Liver (tissue), 9 donors: ENCODE measurements around the gene RIBC1. TPM values are rescaled to one million over a fixed set of nuclear protein-coding genes. Genes with fewer than 3 reads are reported as not detected.

Experiments
- DNase-seq: peaks from one replicate; pipeline ENCODE4 v3.0.0-alpha.2; 2017; ENCODE audit warnings: low spot score
- H3K27ac ChIP-seq, 2 donors: one replicate each; pipeline ENCODE4 v1.7.0; 2013; ENCODE audit warnings: inconsistent platforms in 2 of 2, low read length in 2 of 2, control low read depth in 1 of 2, low read depth in 1 of 2, mild to moderate bottlenecking in 1 of 2
- H3K27me3 ChIP-seq, 4 donors: one replicate each; pipeline versions ENCODE4 v1.6.1 to v1.7.0; 2013; ENCODE audit warnings: low read length in 3 of 4, inconsistent platforms in 1 of 4, mild to moderate bottlenecking in 1 of 4, moderate library complexity in 1 of 4; ENCODE audit not compliant: control insufficient read depth in 4 of 4, insufficient read depth in 4 of 4
- H3K36me3 ChIP-seq, 4 donors: one replicate each; pipeline versions ENCODE4 v1.6.1 to v1.7.0; 2013; ENCODE audit warnings: low read length in 3 of 4, mild to moderate bottlenecking in 3 of 4, low read depth in 1 of 4, moderate library complexity in 1 of 4; ENCODE audit not compliant: control insufficient read depth in 4 of 4, insufficient read depth in 3 of 4
- H3K4me1 ChIP-seq, 4 donors: one replicate each; pipeline versions ENCODE4 v1.6.1 to v1.7.0; 2013; ENCODE audit warnings: low read length in 3 of 4, mild to moderate bottlenecking in 3 of 4, moderate library complexity in 1 of 4; ENCODE audit not compliant: control insufficient read depth in 4 of 4, insufficient read depth in 4 of 4
- H3K4me3 ChIP-seq, 3 donors: one replicate each; pipeline versions ENCODE4 v1.6.1 to v1.7.0; 2013; ENCODE audit warnings: low read length in 3 of 3, control low read depth in 1 of 3, low read depth in 1 of 3, mild to moderate bottlenecking in 1 of 3
- H3K9ac ChIP-seq, 2 donors: one replicate each; pipeline ENCODE4 v1.7.0; 2013; ENCODE audit warnings: low read length in 2 of 2, mild to moderate bottlenecking in 2 of 2, moderate library complexity in 2 of 2, control low read depth in 1 of 2, low read depth in 1 of 2
- H3K9me3 ChIP-seq, 4 donors: one replicate each; pipeline versions ENCODE4 v1.6.1 to v1.7.0; 2013; ENCODE audit warnings: low read length in 3 of 4; ENCODE audit not compliant: control insufficient read depth in 4 of 4
- ATF3 ChIP-seq: IDR thresholded peaks from 2 replicates; pipeline ENCODE4 v1.6.1; 2016; ENCODE audit warnings: antibody characterized with exemption
- CTCF ChIP-seq: fragments of 150-350 bp; IDR thresholded peaks from 2 replicates; pipeline ENCODE4 v1.5.1; 2017; ENCODE audit warnings: improper control_type of control experiment, low read depth, low read length; ENCODE audit not compliant: missing input control
- EGR1 ChIP-seq, 2 donors: IDR thresholded peaks; 2 replicates each; pipeline ENCODE4 v1.6.1; 2016 to 2018; ENCODE audit warnings: antibody characterized with exemption in 2 of 2, low read depth in 2 of 2
- FOXA1 ChIP-seq: IDR thresholded peaks from 2 replicates; pipeline ENCODE4 v1.6.1; 2016; ENCODE audit warnings: antibody characterized with exemption
- FOXA2 ChIP-seq: IDR thresholded peaks from 2 replicates; pipeline ENCODE4 v1.6.1; 2016; ENCODE audit warnings: antibody characterized with exemption
- GABPA ChIP-seq, 2 donors: IDR thresholded peaks in 1 of 2; conservative IDR thresholded peaks in 1 of 2; 2 replicates each; pipeline ENCODE4 v1.6.1; 2016; ENCODE audit warnings: antibody characterized with exemption in 2 of 2, mild to moderate bottlenecking in 1 of 2, moderate library complexity in 1 of 2
- HNF4A ChIP-seq, 2 donors: conservative IDR thresholded peaks; 2 replicates each; pipeline ENCODE4 v1.6.1; 2016; ENCODE audit warnings: antibody characterized with exemption in 2 of 2, mild to moderate bottlenecking in 2 of 2
- HNF4G ChIP-seq: IDR thresholded peaks from 2 replicates; pipeline ENCODE4 v1.6.1; 2016; ENCODE audit warnings: antibody characterized with exemption
- JUND ChIP-seq, 2 donors: IDR thresholded peaks; 2 replicates each; pipeline ENCODE4 v1.6.1; 2016; ENCODE audit warnings: antibody characterized with exemption in 2 of 2
- NR2F2 ChIP-seq: IDR thresholded peaks from 2 replicates; pipeline ENCODE4 v1.6.1; 2016; ENCODE audit warnings: antibody characterized with exemption
- REST ChIP-seq: IDR thresholded peaks from 2 replicates; pipeline ENCODE4 v1.6.1; 2016; ENCODE audit warnings: antibody characterized with exemption, mild to moderate bottlenecking
- RXRA ChIP-seq, 2 donors: IDR thresholded peaks; 2 replicates each; pipeline ENCODE4 v1.6.1; 2017 to 2018; ENCODE audit warnings: antibody characterized with exemption in 2 of 2, mild to moderate bottlenecking in 1 of 2
- TAF1 ChIP-seq: conservative IDR thresholded peaks from 2 replicates; pipeline ENCODE4 v1.6.1; 2016; ENCODE audit warnings: antibody characterized with exemption, mild to moderate bottlenecking
- ZBTB33 ChIP-seq: IDR thresholded peaks from 2 replicates; pipeline ENCODE4 v1.6.1; 2016; ENCODE audit warnings: antibody characterized with exemption
- whole genome bisulfite sequencing: extraction: QIAGEN DNeasy Blood & Tissue Kit; methylation state at CpG from one replicate; pipeline ENCODE4 v1.1.7; 2013; 5-methylcytosine and 5-hydroxymethylcytosine counted together
- polyA plus RNA-seq, 2 donors: library from polyadenylated mRNA; stranded (reverse) in 1 of 2; unstranded in 1 of 2; fragments of 200-250 nt in 1 of 2; fragments of >200 nt in 1 of 2; fragmentation: Nextera tagmentation in 1 of 2; extraction: Ambion mirVana in 1 of 2; gene quantifications; one replicate each; pipeline versions ENCODE4 v1.2.1 to v1.2.3, GENCODE V29; 2013 to 2015
- total RNA-seq, 2 donors: library from RNA; depleted of rRNA; stranded (reverse); fragments of >200 nt; gene quantifications; one replicate each; pipeline ENCODE4 v1.2.3, GENCODE V29; 2014
- donor health status: healthy.
- donor health status: healthy.
- donor health status: healthy.
- donor health status: healthy.
- donor health status: healthy.

The RIBC1 gene
- total and polyA plus RNA-seq, 4 donors = 0.08 to 0.42 (median 0.20) TPM

- no peak for TF ChIP-seq ZBTB33
- TF ChIP-seq REST = no peak
- no peak for TF ChIP-seq NR2F2
- TF ChIP-seq RXRA (IDR thresholded peaks at IDR 0.05) = no peak
- no peak for TF ChIP-seq GABPA (IDR thresholded peaks at IDR 0.05 in 1 of 2, conservative IDR thresholded peaks at IDR 0.05 in 1 of 2)
- TF ChIP-seq TAF1 = no peak
- no peak for TF ChIP-seq EGR1 (IDR thresholded peaks at IDR 0.05; ENCODE audit: low read depth in 2 of 2)
- no peak for TF ChIP-seq FOXA1
- no peak for TF ChIP-seq HNF4A (conservative IDR thresholded peaks at IDR 0.05)
- no peak for TF ChIP-seq FOXA2
- no peak for TF ChIP-seq ATF3
- H3K36me3 ChIP-seq = no peaks in the 10 kb centered on the region
- WGBS = 69% methylated on average over 3 of the region's 3 CpGs
- H3K4me1 ChIP-seq = no peaks in the 10 kb centered on the region
- H3K27me3 ChIP-seq = no peaks in the 10 kb centered on the region
- no peak overlapping the region for H3K9ac ChIP-seq
- H3K27ac ChIP-seq = no peak overlapping the region
- no peak overlapping the region for H3K4me3 ChIP-seq
- no peak for DNase-seq
- H3K9me3 ChIP-seq = no peaks in the 10 kb centered on the region
Measured at GRCh38 chrX:53456254-53456653, 33.6 kb downstream of the RIBC1 start.

GRCh38 chrX:53458082-53458481 lies 35.4 kb downstream of the RIBC1 start:
- Histone ChIP-seq H3K36me3 (no peaks in the 10 kb centered on the region), H3K4me3 (no peak overlapping the region), H3K9ac (no peak overlapping the region), H3K9me3 (no peaks in the 10 kb centered on the region), H3K4me1 (no peaks in the 10 kb centered on the region), H3K27ac (no peak overlapping the region), H3K27me3 (no peaks in the 10 kb centered on the region)
- WGBS = 53% methylated on average over 5 of the region's 5 CpGs
- no peak for TF ChIP-seq JUND (IDR thresholded peaks at IDR 0.05)
- no peak for TF ChIP-seq HNF4G
- TF ChIP-seq REST = no peak
- TF ChIP-seq NR2F2 = no peak
- TF ChIP-seq FOXA2 = no peak
- no peak for TF ChIP-seq FOXA1
- no peak for TF ChIP-seq ATF3
- TF ChIP-seq ZBTB33 = no peak
- TF ChIP-seq CTCF = no peak
- no peak for TF ChIP-seq HNF4A (conservative IDR thresholded peaks at IDR 0.05)
- no peak for TF ChIP-seq GABPA (IDR thresholded peaks at IDR 0.05 in 1 of 2, conservative IDR thresholded peaks at IDR 0.05 in 1 of 2)
- no peak for TF ChIP-seq RXRA (IDR thresholded peaks at IDR 0.05)
- no peak for DNase-seq
